Subcutaneous adipose tissue (tissue), 4 donors: ENCODE data around the gene MYMK. TPM values are rescaled to one million over a fixed set of nuclear protein-coding genes. Genes with fewer than 3 reads are reported as not detected.

Source experiments
- CTCF ChIP-seq: fragments of 450-650 bp; IDR thresholded peaks from one replicate; pipeline ENCODE4 v1.5.1; 2016; ENCODE audit warnings: low read depth, mild to moderate bottlenecking, control low read depth, antibody characterized with exemption, moderate library complexity
- total RNA-seq, 4 donors: library from RNA; depleted of rRNA; stranded (reverse); fragments of >200 nt; gene quantifications; one replicate each; pipeline ENCODE4 v1.1.0, GENCODE V29; 2016

The MYMK gene
- total RNA-seq, 4 donors from 2014 or later: not detected

- no peak for TF ChIP-seq CTCF
These were observed 2.1 kb upstream of the MYMK start for GRCh38 chr9:133526721-133527321.

GRCh38 chr9:133525677-133526076 is 918 bp upstream of the MYMK start:
- TF ChIP-seq CTCF: no peak

DNA sequence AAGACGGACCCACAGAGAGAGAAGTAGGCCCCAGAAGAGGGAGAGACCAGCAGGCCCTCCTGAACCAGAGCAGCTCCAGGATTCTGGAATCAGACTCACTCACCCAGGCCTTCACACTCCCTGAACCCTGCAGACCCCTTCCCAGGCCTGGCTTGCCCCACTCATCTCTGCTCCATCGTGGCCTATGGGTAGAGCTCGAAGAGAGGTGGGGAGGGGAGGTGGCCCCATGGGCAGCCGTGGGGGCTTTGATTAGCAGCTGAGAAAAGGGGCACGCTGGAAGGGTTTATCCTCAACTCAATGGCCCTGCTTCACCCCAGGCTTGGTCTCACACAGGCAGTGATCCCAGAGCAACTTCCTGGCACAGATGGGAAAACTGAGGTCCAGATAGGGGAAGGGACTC is 613 bp downstream of the MYMK start:
- TF ChIP-seq CTCF: no peak

DNA sequence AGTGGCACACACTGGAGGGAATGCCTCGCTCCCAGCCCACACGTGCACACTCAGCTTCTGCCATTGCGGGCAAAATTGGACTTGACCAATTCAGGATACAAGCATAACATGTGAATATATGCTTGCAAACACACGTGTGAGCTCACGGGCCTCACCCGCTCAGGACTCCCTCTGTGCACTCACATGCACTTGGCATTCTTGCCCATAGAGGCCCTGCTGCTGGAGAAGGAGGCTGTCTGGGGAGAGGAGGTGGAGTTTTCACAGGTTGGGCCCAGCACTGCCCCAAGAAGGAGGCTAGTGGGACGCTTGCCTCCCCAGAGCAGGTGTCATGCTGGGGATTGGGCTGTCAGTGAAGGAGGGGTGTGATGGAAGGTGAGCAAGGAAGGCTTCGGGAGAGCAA is 1.7 kb downstream of the MYMK start:
- no peak for TF ChIP-seq CTCF

- no peak for TF ChIP-seq CTCF
These were observed 2.5 kb downstream of the MYMK start for GRCh38 chr9:133522073-133522910.

DNA sequence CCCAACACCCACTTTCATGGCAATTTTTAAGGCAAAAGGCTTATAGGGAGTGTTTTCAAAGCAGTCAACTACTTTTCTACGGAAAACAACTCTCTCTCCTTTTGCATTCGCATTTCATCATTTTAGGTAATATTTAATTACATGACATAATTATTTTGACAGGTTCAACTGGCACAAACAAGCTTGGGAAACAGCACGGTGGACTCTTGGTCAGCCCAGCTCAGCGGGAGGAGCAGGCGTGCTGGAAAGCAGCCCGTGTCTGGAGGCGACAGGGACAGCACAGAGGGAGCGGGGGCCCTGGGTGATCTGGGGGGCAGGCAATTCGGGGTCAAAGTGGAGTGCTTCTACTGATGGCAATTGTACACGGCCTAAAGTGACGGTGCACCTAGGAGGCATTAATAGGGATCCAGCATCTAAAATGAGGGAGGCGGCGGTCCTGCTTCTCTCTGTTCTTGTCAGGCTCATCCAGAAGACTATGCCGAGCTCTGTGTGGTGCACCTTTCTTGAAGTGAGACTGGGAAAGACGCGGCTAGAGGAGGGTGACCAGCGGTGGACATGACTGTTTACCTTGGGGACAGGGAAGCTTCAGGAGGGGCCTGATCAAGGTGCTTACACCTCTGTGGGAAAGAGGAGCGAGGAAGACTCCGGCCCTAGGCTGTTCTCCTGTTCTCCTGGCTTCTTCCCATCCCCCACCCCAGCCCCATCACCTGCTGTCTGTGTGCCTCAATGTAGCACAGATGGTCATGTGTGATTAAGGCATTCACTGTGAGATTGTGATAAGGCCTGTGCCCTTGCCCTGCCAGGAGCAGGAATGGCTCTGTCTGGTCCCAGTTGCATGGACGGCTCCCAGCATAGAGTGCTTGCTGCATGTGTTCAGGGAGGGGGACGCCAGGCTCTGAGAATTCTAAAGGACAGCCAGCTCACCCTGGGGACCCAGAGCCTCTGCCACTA is 3.4 kb downstream of the MYMK start:
- no peak for TF ChIP-seq CTCF
